Prostate gland (tissue), 2 donors: Measurements from ENCODE around the gene HTR2A. TPM values are rescaled to one million over a fixed set of nuclear protein-coding genes. Genes with fewer than 3 reads are reported as not detected.

ENCODE experiments used
- DNase-seq: peaks from one replicate; pipeline ENCODE4 v3.0.0-alpha.2; 2019; ENCODE audit warnings: low spot score
- H3K27ac ChIP-seq, 2 donors: fragments of 200-600 bp; sonication (generic); 2 replicates each; pipeline ENCODE4 v1.5.1; 2017 to 2019
- H3K27me3 ChIP-seq: fragments of 200-600 bp; sonication (generic); replicated peaks from 2 replicates; pipeline ENCODE4 v1.5.1; 2019; ENCODE audit not compliant: insufficient read depth
- H3K36me3 ChIP-seq, 2 donors: fragments of 200-600 bp; sonication (generic); 1 replicate in 1 of 2; 2 replicates in 1 of 2; pipeline versions ENCODE4 v1.5.1 to v1.8.1; 2017 to 2019
- H3K4me1 ChIP-seq: fragments of 200-600 bp; sonication (generic); replicated peaks from 2 replicates; pipeline ENCODE4 v1.5.1; 2019
- H3K4me3 ChIP-seq, 2 donors: fragments of 200-600 bp; sonication (generic); 2 replicates each; pipeline ENCODE4 v1.5.1; 2017 to 2019
- H3K9me3 ChIP-seq: fragments of 200-600 bp; sonication (generic); 2 replicates; pipeline ENCODE4 v1.5.1; 2017
- CTCF ChIP-seq, 4 experiments: fragments of 200-600 bp in 2 of 4; fragments of 450-650 bp in 2 of 4; sonication (generic) in 2 of 4; IDR thresholded peaks; 1 replicate in 3 of 4; 2 replicates in 1 of 4; pipeline ENCODE4 v1.5.1; 2016 to 2019; ENCODE audit warnings: antibody characterized with exemption in 4 of 4, mild to moderate bottlenecking in 2 of 4, moderate library complexity in 2 of 4
- POLR2A ChIP-seq: fragments of 450-650 bp; IDR thresholded peaks from one replicate; pipeline ENCODE4 v1.6.1; 2016; ENCODE audit warnings: antibody characterized with exemption, mild to moderate bottlenecking
- POLR2AphosphoS5 ChIP-seq: sonication (generic); formaldehyde crosslinking; IDR thresholded peaks from one replicate; pipeline ENCODE4 v1.6.1; 2017; ENCODE audit warnings: antibody characterized with exemption
- WGBS: methylation state at CpG from one replicate; pipeline ENCODE4 v1.1.5; 2018; 5-methylcytosine and 5-hydroxymethylcytosine counted together
- intact Hi-C: fragments of 100-400 bp; cut with DNase I; formaldehyde crosslinking; loops from one replicate; pipeline ENCODE4 v1.14.2; 2022
- total RNA-seq, 2 donors: library from RNA; depleted of rRNA; stranded (reverse); fragments of >200 nt; gene quantifications; one replicate each; pipeline ENCODE4 v1.1.0, GENCODE V29; 2016

Gene HTR2A
- total RNA-seq, 2 donors from 2014 or later = 0.51 TPM; not detected in 1

DNA sequence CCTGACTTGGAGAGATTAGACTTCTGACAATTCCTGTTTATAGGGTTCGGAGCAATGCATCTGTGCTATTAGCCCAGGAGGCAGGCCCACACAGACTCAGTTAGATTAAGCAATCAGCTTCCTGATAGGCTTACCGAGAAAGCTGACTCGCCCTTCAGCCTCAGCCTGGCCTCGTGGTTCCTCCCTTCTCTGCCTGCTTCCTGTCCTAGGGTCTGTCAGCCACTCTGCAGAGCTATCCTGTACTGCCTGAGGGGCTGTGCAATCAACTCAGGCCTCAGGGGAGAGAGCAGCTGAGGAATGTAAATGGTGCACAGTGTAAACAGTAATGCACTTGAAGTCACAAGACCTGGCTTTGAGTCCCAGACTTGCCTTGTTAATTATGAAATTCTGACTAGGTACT lies 30.7 kb downstream of the HTR2A start:
- intact Hi-C loops = no loop called here
- H3K4me1 ChIP-seq = no peaks in the 10 kb centered on the region
- no peak overlapping the region for H3K27ac ChIP-seq
- no peaks in the 10 kb centered on the region for H3K27me3 ChIP-seq
- H3K36me3 ChIP-seq = no peaks in the 10 kb centered on the region
- TF ChIP-seq POLR2A (no peak), CTCF (IDR thresholded peaks at IDR 0.05) (no peak), POLR2AphosphoS5 (no peak)
- WGBS = 12% methylated on average over 4 of the region's 4 CpGs
- DNase-seq = no peak
- H3K9me3 ChIP-seq = no peaks in the 10 kb centered on the region
- H3K4me3 ChIP-seq = no peak overlapping the region

GRCh38 chr13:46864941-46865340 lies 31.9 kb downstream of the HTR2A start:
- no peak overlapping the region for H3K27ac ChIP-seq
- H3K4me3 ChIP-seq = no peak overlapping the region
- TF ChIP-seq POLR2A = no peak
- TF ChIP-seq POLR2AphosphoS5 = no peak
- TF ChIP-seq CTCF (IDR thresholded peaks at IDR 0.05) = no peak
- H3K27me3 ChIP-seq = no peaks in the 10 kb centered on the region
- WGBS = 54% methylated on average over 3 of the region's 3 CpGs
- no peak for DNase-seq
- H3K36me3 ChIP-seq = no peaks in the 10 kb centered on the region
- no peaks in the 10 kb centered on the region for H3K9me3 ChIP-seq
- no peaks in the 10 kb centered on the region for H3K4me1 ChIP-seq
- intact Hi-C loops = no loop called here

- no peaks in the 10 kb centered on the region for H3K4me1 ChIP-seq
- TF ChIP-seq POLR2A = no peak
- no peak for TF ChIP-seq CTCF (IDR thresholded peaks at IDR 0.05)
- TF ChIP-seq POLR2AphosphoS5 = no peak
- intact Hi-C loops = no loop called here
- no peaks in the 10 kb centered on the region for H3K36me3 ChIP-seq
- H3K9me3 ChIP-seq = no peaks in the 10 kb centered on the region
- DNase-seq = no peak
- no peaks in the 10 kb centered on the region for H3K27me3 ChIP-seq
- H3K4me3 ChIP-seq = no peak overlapping the region
- 69% methylated on average over 1 of the region's 1 CpG for WGBS
- H3K27ac ChIP-seq = no peak overlapping the region
These were observed 34.9 kb downstream of the HTR2A start for GRCh38 chr13:46861959-46862358.

DNA sequence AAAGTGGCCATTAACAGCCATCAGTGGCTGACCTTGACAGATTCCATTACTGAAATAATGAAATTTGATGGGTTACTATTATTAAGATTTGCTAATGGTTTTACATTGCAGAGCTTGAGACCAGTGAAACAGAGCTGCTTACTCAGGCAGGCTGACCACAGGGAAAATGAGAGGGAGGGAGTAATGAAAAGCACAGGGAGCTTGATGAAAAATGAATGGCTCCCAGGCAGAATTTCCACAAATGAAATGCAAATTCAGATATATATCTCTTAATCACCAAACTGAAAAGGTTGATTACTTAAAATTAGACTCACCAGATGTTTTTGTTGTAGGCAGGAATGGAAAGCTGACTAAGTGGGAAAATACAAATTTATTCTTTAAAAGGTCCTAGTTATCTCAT lies 36.1 kb downstream of the HTR2A start:
- H3K4me1 ChIP-seq = no peaks in the 10 kb centered on the region
- no peaks in the 10 kb centered on the region for H3K9me3 ChIP-seq
- DNase-seq = no peak
- intact Hi-C loops = no loop called here
- H3K36me3 ChIP-seq = no peaks in the 10 kb centered on the region
- TF ChIP-seq POLR2AphosphoS5 = no peak
- TF ChIP-seq POLR2A = no peak
- no peak for TF ChIP-seq CTCF (IDR thresholded peaks at IDR 0.05)
- H3K4me3 ChIP-seq = no peak overlapping the region
- no peaks in the 10 kb centered on the region for H3K27me3 ChIP-seq
- H3K27ac ChIP-seq = no peak overlapping the region

GRCh38 chr13:46858776-46859175 lies 38.1 kb downstream of the HTR2A start:
- intact Hi-C loops = no loop called here
- no peaks in the 10 kb centered on the region for H3K27me3 ChIP-seq
- H3K4me1 ChIP-seq = no peaks in the 10 kb centered on the region
- no peak for DNase-seq
- no peak overlapping the region for H3K4me3 ChIP-seq
- no peaks in the 10 kb centered on the region for H3K36me3 ChIP-seq
- no peak overlapping the region for H3K27ac ChIP-seq
- 88% methylated on average over 3 of the region's 3 CpGs for WGBS
- TF ChIP-seq POLR2A (no peak), CTCF (IDR thresholded peaks at IDR 0.05) (no peak), POLR2AphosphoS5 (no peak)
- H3K9me3 ChIP-seq = no peaks in the 10 kb centered on the region
